HG03571 (cell line): Measurements from ENCODE around the gene NOM1.

Experiments used
- ATAC-seq: cut with Tn5 transposase; IDR thresholded peaks from one replicate; pipeline ENCODE4 v1.9.1; 2021; ENCODE audit not compliant: unreplicated experiment

NOM1 gene

GRCh38 chr7:157003445-157003755 is 53.9 kb downstream of the NOM1 start:
- ATAC-seq, result no peak

GRCh38 chr7:157003756-157004520 is 54.4 kb downstream of the NOM1 start:
- ATAC-seq, result no peak

GRCh38 chr7:157004521-157005455 is 55.3 kb downstream of the NOM1 start:
- no peak for ATAC-seq

GRCh38 chr7:157005456-157006204 is 56.1 kb downstream of the NOM1 start:
- no peak for ATAC-seq

- ATAC-seq, result no peak
Measured at GRCh38 chr7:157006205-157006747, 56.8 kb downstream of the NOM1 start.

- ATAC-seq, result no peak
Measured at GRCh38 chr7:157006829-157007469, 57.4 kb downstream of the NOM1 start.

GRCh38 chr7:157007470-157008066 is 58.1 kb downstream of the NOM1 start:
- ATAC-seq, result no peak

GRCh38 chr7:157008206-157009169 is 59.0 kb downstream of the NOM1 start:
- no peak for ATAC-seq

GRCh38 chr7:157009170-157009777 is 59.8 kb downstream of the NOM1 start:
- ATAC-seq, result peak; percentile 37

GRCh38 chr7:157009778-157010587 is 60.5 kb downstream of the NOM1 start:
- ATAC-seq, result peak; percentile 26

- ATAC-seq, result peak; percentile 68
Measured at GRCh38 chr7:157010588-157011332, 61.2 kb downstream of the NOM1 start, which contains the start of gene MNX1. Gene MNX1, minus strand, starts transcription at chr7:157010663. Its CDS starts 313 bp downstream, at chr7:157010350.

- no peak for ATAC-seq
Measured at GRCh38 chr7:157011333-157012112, 62.0 kb downstream of the NOM1 start.

- no peak for ATAC-seq
Measured at GRCh38 chr7:157012113-157012547, 62.6 kb downstream of the NOM1 start.

GRCh38 chr7:157013101-157013500 is 63.6 kb downstream of the NOM1 start:
- ATAC-seq, result no peak

GRCh38 chr7:157013602-157014549 is 64.4 kb downstream of the NOM1 start:
- ATAC-seq, result no peak
